Stimulated activated CD8-positive, alpha-beta memory T cell treated with anti-CD3 and anti-CD28 coated beads, Interleukin-7, amount 100 ng/mL, for 48 hours (primary cell): ENCODE measurements around the gene SENP2.

Experiments used
- DNase-seq, 2 donors: peaks; one replicate each; pipeline ENCODE4 v3.0.0-alpha.2; 2020; ENCODE audit warnings: low read depth in 1 of 2; ENCODE audit errors: extremely low read depth in 1 of 2

SENP2 gene

DNA sequence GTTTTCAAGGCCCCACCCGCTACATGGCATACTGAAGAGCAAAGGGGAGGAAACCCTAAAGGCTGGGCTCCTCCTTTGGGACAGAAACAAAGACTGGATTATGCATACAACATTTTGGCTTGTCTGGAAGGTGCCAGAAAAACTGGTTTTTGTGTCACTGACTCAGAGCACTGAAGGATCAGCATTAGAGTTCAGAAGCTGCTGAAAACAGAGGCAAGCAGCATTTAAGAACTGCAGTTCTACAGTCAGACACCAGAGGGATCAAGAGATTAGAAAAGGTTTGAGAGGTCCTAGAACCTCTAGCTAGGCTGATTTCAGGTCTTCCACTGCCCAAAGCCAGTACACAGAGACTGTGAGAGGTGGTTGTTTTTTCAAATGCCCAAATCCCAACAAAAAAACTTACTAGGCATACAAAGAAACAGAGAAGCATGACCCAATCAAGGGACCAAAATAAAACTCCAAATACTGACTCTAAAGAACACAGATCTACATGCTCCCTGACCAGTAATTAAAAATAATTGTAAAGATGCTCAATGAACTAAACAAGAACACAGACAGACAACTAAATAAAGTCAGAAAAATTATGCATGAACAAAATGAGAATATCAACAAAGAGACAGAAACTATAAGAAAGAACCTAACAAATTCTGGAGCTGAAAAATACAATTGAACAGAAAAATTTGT is 91.2 kb downstream of the SENP2 start:
- no peak for DNase-seq

DNA sequence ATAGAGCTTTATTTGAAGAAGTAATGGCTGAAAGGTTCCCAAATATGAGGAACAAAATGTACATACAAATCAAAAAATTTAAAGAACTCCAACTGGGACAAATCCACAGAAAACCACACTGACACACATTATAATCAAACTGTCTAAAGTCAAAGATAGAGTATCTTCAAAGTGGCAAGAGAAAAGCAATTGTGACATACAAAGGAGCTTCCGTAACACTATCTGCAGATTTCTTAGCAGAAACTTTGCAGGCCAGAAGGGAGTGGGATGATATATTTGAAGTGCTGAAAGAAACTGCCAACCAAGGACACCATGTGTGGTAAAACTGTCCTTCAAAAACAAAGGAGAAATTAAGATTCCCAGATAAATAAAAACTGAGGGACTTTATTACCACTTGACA is 91.9 kb downstream of the SENP2 start:
- DNase-seq = no peak

DNA sequence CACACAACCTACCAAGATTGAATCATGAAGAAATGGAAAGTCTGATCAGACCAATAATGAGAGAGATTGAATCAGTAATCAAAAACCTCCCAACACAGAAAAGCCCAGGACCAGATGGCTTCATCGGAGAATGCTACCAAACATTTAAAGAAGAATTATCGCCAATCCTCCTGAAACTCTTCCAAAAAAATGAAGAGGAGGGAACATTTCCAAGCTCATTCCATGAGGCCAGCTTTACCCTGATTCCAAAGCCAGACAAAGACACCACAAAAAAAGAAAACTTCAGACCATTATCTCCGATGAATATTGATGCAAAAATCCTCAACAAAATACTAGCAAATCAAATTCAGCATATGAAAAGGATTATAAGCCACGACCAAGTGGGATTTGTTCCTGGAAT is 94.1 kb downstream of the SENP2 start:
- DNase-seq = no peak
